Cardiac muscle cell (in vitro differentiated cells and primary cell): ENCODE results near the gene CNKSR2. TPM values are rescaled to one million over a fixed set of nuclear protein-coding genes. Genes with fewer than 3 reads are reported as not detected.

ENCODE experiments used
- DNase-seq, 2 donors: peaks; one replicate each; pipeline versions ENCODE4 v3.0.0 to v3.0.0-alpha.2; 2010 to 2017; ENCODE audit warnings: low read depth in 1 of 2, low spot score in 1 of 2
- H3K27ac ChIP-seq: fragments of 200-600 bp; sonication (generic); 2 replicates; pipeline ENCODE4 v1.5.1; 2016
- H3K27me3 ChIP-seq: fragments of 200-600 bp; sonication (generic); 2 replicates; pipeline ENCODE4 v1.6.0; 2016; ENCODE audit warnings: control low read depth
- H3K36me3 ChIP-seq: fragments of 200-600 bp; sonication (generic); 2 replicates; pipeline ENCODE4 v1.5.1; 2016; ENCODE audit warnings: control low read depth
- H3K4me1 ChIP-seq: fragments of 200-600 bp; sonication (generic); 2 replicates; pipeline ENCODE4 v1.8.1; 2017; ENCODE audit warnings: low read depth, mild to moderate bottlenecking, mixed run types
- H3K4me3 ChIP-seq: fragments of 200-600 bp; sonication (generic); 2 replicates; pipeline ENCODE4 v1.5.1; 2016; ENCODE audit warnings: mild to moderate bottlenecking
- H3K9me3 ChIP-seq: fragments of 200-600 bp; sonication (generic); 2 replicates; pipeline ENCODE4 v1.5.1; 2017; ENCODE audit warnings: low read depth, mild to moderate bottlenecking, control low read depth
- polyA plus RNA-seq: library from polyadenylated mRNA; unstranded; fragments of >200 nt; fragmentation: Nextera tagmentation; extraction: Ambion mirVana; gene quantifications from 2 replicates; pipeline ENCODE4 v1.2.1, GENCODE V29; 2016
- total RNA-seq: library from RNA; depleted of rRNA; stranded (reverse); fragments of >200 nt; gene quantifications from 2 replicates; pipeline ENCODE4 v1.2.3, GENCODE V29; 2016
- TF ChIP-seq, protein P1 (sequence below): IDR thresholded peaks from 2 replicates; pipeline ENCODE4 v1.5.1; 2012; ENCODE audit warnings: low read depth, mild to moderate bottlenecking, low read length

The CNKSR2 gene
- total and polyA plus RNA-seq, 2 experiments from 2014 or later = 1.5 to 25.3 TPM

DNA sequence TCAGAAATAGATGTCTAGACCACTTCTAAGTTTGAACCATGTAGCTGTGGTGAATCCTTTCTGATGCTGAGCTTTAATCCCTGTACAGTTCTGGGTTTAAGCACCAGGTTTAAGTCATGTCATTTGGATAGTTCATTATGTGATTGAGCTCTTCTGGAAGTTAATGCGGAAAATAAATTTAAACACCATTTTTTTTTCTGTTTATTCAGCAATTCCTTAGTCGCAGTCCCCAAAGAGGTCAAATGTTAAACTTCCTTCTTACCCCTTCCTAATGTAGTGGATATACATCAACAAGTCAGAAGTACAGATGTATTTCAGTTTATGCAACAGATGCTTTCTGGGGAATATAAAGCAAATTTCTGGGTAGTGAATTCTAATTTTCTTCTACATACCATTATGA is 52.9 kb downstream of the CNKSR2 start:
- no peak overlapping the region for H3K27ac ChIP-seq
- DNase-seq = no peak
- no peaks in the 10 kb centered on the region for H3K9me3 ChIP-seq
- H3K27me3 ChIP-seq = no peaks in the 10 kb centered on the region
- H3K4me3 ChIP-seq = no peak overlapping the region
- no peaks in the 10 kb centered on the region for H3K36me3 ChIP-seq
- no peaks in the 10 kb centered on the region for H3K4me1 ChIP-seq
- TF ChIP-seq, protein P1, sequence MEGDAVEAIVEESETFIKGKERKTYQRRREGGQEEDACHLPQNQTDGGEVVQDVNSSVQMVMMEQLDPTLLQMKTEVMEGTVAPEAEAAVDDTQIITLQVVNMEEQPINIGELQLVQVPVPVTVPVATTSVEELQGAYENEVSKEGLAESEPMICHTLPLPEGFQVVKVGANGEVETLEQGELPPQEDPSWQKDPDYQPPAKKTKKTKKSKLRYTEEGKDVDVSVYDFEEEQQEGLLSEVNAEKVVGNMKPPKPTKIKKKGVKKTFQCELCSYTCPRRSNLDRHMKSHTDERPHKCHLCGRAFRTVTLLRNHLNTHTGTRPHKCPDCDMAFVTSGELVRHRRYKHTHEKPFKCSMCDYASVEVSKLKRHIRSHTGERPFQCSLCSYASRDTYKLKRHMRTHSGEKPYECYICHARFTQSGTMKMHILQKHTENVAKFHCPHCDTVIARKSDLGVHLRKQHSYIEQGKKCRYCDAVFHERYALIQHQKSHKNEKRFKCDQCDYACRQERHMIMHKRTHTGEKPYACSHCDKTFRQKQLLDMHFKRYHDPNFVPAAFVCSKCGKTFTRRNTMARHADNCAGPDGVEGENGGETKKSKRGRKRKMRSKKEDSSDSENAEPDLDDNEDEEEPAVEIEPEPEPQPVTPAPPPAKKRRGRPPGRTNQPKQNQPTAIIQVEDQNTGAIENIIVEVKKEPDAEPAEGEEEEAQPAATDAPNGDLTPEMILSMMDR = no peak

DNA sequence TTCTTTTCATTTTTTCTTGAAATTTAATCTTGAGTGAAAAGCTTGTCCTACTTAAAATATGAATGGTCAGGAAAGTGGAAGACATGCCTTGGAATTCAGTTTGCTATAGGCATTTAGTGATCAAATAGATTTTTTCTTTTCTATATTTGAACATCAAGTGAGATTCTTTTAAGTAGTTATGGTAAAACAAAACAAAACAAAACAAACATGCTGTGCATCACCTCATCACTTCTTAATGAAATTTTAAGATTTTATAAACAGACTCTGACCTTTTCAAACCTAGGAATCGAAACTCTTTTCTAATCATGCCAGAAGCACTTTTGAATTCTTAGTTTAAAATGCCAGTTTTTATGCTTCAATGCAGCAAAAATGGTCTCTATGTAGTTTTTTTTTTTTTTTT is 62.8 kb downstream of the CNKSR2 start:
- Histone ChIP-seq H3K36me3 (no peaks in the 10 kb centered on the region), H3K4me1 (no peaks in the 10 kb centered on the region), H3K9me3 (no peaks in the 10 kb centered on the region), H3K4me3 (no peak overlapping the region), H3K27me3 (no peaks in the 10 kb centered on the region), H3K27ac (no peak overlapping the region)
- no peak for DNase-seq
- TF ChIP-seq, protein P1 = no peak

DNA sequence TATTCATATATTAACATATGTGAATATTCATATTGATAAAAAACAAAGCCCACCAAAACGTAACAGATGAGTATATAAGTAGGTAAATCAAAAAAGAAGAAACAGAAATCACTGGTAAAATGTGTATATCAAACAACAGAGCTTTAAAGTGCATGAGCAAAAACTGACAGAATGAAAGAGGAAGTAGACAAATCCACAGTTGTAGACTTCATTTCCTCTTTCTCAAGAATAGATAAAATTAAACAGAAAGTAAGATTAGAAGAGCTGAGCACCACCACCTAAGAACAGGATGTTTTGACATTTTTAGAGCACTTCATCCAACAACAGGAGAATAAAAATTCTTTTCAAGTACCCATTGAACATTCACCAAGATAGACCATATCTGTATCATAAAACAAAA is 64.6 kb downstream of the CNKSR2 start:
- no peaks in the 10 kb centered on the region for H3K27me3 ChIP-seq
- DNase-seq = no peak
- H3K4me3 ChIP-seq = no peak overlapping the region
- no peak overlapping the region for H3K27ac ChIP-seq
- no peaks in the 10 kb centered on the region for H3K9me3 ChIP-seq
- no peaks in the 10 kb centered on the region for H3K4me1 ChIP-seq
- no peaks in the 10 kb centered on the region for H3K36me3 ChIP-seq
- TF ChIP-seq, protein P1 = no peak

DNA sequence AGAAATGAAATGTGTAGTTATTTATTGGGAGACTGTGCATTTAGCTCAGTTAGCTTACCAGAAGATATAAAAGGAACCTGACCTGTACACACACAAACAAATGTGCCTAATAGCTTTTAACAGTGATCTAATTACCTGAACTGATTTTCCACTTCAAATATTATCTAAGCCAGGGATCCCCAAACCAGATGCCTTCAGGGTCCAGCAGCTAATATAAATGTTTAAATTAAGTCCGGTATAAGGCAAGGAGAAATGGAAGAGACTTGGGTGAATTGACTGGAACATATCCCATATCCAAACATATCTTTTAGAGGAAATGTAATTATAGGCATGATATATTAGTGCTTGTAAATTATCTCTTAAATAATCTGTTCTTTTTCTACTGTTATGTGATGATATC is 66.7 kb downstream of the CNKSR2 start:
- Histone ChIP-seq H3K4me3 (no peak overlapping the region), H3K9me3 (no peaks in the 10 kb centered on the region), H3K36me3 (no peaks in the 10 kb centered on the region), H3K4me1 (no peaks in the 10 kb centered on the region), H3K27me3 (no peaks in the 10 kb centered on the region), H3K27ac (no peak overlapping the region)
- TF ChIP-seq, protein P1 = no peak
- no peak for DNase-seq

DNA sequence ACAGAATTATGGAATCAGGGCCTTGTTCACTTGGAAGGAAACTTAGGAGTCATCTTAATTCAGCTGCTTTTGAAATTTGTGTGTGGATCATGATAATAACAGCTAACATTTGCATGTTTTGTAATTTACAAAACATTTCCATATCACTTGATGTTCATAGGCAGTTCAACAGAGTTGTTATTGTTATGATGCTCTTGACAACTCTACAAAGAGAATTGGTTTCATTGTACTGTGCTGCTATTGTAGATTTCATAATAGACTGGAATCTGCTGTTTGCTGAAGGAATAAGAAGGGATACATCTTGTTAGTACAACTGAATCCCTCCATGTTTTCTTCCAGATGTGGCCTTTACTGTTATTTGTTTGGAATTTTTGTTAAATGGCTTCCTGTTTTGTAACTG is 83.5 kb downstream of the CNKSR2 start:
- Histone ChIP-seq H3K4me1 (no peaks in the 10 kb centered on the region), H3K36me3 (no peaks in the 10 kb centered on the region), H3K9me3 (no peaks in the 10 kb centered on the region), H3K27ac (no peak overlapping the region), H3K4me3 (no peak overlapping the region), H3K27me3 (no peaks in the 10 kb centered on the region)
- TF ChIP-seq, protein P1 = no peak
- no peak for DNase-seq

DNA sequence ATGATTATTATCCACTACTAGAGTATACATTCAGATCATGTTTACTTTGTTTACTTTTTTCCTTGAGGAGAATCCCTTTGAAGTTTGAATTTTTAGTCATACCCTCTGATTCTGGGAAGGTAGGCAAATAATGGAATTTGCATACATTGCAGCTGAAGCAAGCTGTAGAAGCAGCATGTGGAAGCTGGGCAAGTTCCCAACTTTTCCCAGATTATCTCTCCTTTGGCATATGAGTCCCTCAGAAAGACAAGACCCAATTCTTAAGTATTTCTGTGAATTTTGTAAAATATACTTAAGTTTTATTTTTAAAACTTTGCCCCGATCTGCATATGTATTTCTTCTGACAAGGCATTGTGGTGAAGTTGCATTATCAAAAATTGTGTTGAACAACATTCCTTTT is 94.9 kb downstream of the CNKSR2 start:
- H3K4me1 ChIP-seq = no peaks in the 10 kb centered on the region
- TF ChIP-seq, protein P1 = no peak
- H3K4me3 ChIP-seq = no peak overlapping the region
- no peaks in the 10 kb centered on the region for H3K9me3 ChIP-seq
- peak in 1 of 2 donors; percentile 4 for DNase-seq
- no peak overlapping the region for H3K27ac ChIP-seq
- no peaks in the 10 kb centered on the region for H3K36me3 ChIP-seq
- H3K27me3 ChIP-seq = no peaks in the 10 kb centered on the region
